GM13976 (cell line): ENCODE measurements around the gene ANKS1A.

Source experiments
- DNase-seq: peaks from one replicate; pipeline ENCODE4 v3.0.0; 2012; ENCODE audit warnings: low spot score
- CTCF ChIP-seq: IDR thresholded peaks from 2 replicates; pipeline ENCODE4 v1.5.1; 2012; ENCODE audit warnings: borderline replicate concordance, mild to moderate bottlenecking; ENCODE audit not compliant: insufficient read depth; ENCODE audit errors: extremely low read depth, missing control alignments, control extremely low read depth
- in situ Hi-C: fragments of 300-500 bp; cut with MboI; formaldehyde crosslinking; loops from one replicate; pipeline ENCODE4 v1.12.0; 2022; ENCODE audit warnings: low sequenced_read_pairs, mixed read lengths, inconsistent platforms; ENCODE audit not compliant: unreplicated experiment

Gene ANKS1A

GRCh38 chr6:34979218-34979617 is 90.2 kb downstream of the ANKS1A start:
- in situ Hi-C loops, result loop anchor here (25.0 kb wide), 1 partner anchor 233 kb away; the partner anchor contains the start of gene SCUBE3
- no peak for DNase-seq
- TF ChIP-seq CTCF, result no peak

GRCh38 chr6:34979994-34980393 is 90.9 kb downstream of the ANKS1A start:
- in situ Hi-C loops, result loop anchor here (10.0 to 25.0 kb wide), 2 partner anchors 155 to 232 kb away; partner anchors contain the start of gene SCUBE3
- no peak for DNase-seq
- TF ChIP-seq CTCF, result no peak

GRCh38 chr6:34981366-34981765 is 92.3 kb downstream of the ANKS1A start:
- in situ Hi-C loops, result loop anchor here (10.0 to 25.0 kb wide), 2 partner anchors 153 to 231 kb away; partner anchors contain the start of gene SCUBE3
- no peak for TF ChIP-seq CTCF

GRCh38 chr6:34981951-34982350 is 92.9 kb downstream of the ANKS1A start:
- DNase-seq, result no peak
- no peak for TF ChIP-seq CTCF
- in situ Hi-C loops, result loop anchor here (10.0 to 25.0 kb wide), 2 partner anchors 153 to 230 kb away; partner anchors contain the start of gene SCUBE3

More at GRCh38 chr6:34981366-34981765, 92.3 kb downstream of the ANKS1A start:
- DNase-seq, result no peak

- in situ Hi-C loops, result loop anchor here (10.0 to 25.0 kb wide), 2 partner anchors 152 to 230 kb away; partner anchors contain the start of gene SCUBE3
- TF ChIP-seq CTCF, result peak; percentile 10
- DNase-seq, result peak; percentile 39
Measured at GRCh38 chr6:34982424-34982852, 93.4 kb downstream of the ANKS1A start.

- DNase-seq, result no peak
- TF ChIP-seq CTCF, result no peak
- in situ Hi-C loops, result loop anchor here (10.0 to 25.0 kb wide), 2 partner anchors 150 to 228 kb away; partner anchors contain the start of gene SCUBE3
Measured at GRCh38 chr6:34984416-34984815, 95.4 kb downstream of the ANKS1A start.
